GM12878 (cell line): ENCODE data around the gene ADCY10. TPM values are rescaled to one million over a fixed set of nuclear protein-coding genes. Genes with fewer than 3 reads are reported as not detected.

Experiments used
- ATAC-seq: fragments of 200-7000 bp; cut with Tn5 transposase; 3 replicates; pipeline ENCODE4 v1.9.1; 2020; ENCODE audit warnings: mild to moderate bottlenecking, moderate library complexity
- BruUV-seq: library from RNA; stranded (reverse); fragments of 400-500 nt; replicated peaks from 2 replicates; lab custom pipeline; 2021; lab: Mats Ljungman, UMichigan
- CTCF ChIA-PET: fragments of 300-600 bp; sonication (Branson Sonifier 250); formaldehyde crosslinking; extraction: SDS; loops from one replicate; lab custom pipeline; 2021; ENCODE audit warnings: inconsistent platforms; lab: Yijun Ruan, JAX
- POLR2A ChIA-PET: fragments of 350-600 bp; formaldehyde crosslinking; extraction: SDS; loops from one replicate; lab custom pipeline; 2021; ENCODE audit warnings: inconsistent platforms; lab: Charles Lee
- RAD21 ChIA-PET: fragments of 300-600 bp; sonication (Branson Sonifier 250); formaldehyde crosslinking; loops from one replicate; lab custom pipeline; 2023; ENCODE audit warnings: antibody characterized with exemption; ENCODE audit not compliant: unreplicated experiment; lab: Charles Lee
- SMC1A ChIA-PET: fragments of 300-600 bp; sonication (Branson Sonifier 250); formaldehyde crosslinking; loops from one replicate; lab custom pipeline; 2023; ENCODE audit not compliant: unreplicated experiment, uncharacterized antibody; lab: Charles Lee
- DNase-seq: peaks from one replicate; pipeline ENCODE4 v3.0.0-alpha.2; 2011; ENCODE audit warnings: low read depth, low spot score
- FAIRE-seq: peaks from 3 replicates; lab custom pipeline; 2011; peaks lifted over from hg19 to GRCh38; lab: Jason Lieb, UNC
- H2AFZ ChIP-seq: 2 replicates; pipeline ENCODE4 v1.6.0; 2011; ENCODE audit warnings: low read depth, low read length, control low read depth; ENCODE audit not compliant: control insufficient read depth
- H3K27ac ChIP-seq: 2 replicates; pipeline ENCODE4 v1.5.1; 2011; ENCODE audit warnings: control low read depth; ENCODE audit not compliant: control insufficient read depth, insufficient read depth
- H3K27me3 ChIP-seq, 2 experiments: replicated peaks in 1 of 2; 2 replicates each; pipeline versions ENCODE4 v1.6.0 to v1.6.1; 2011; ENCODE audit warnings: low read length in 1 of 2; ENCODE audit not compliant: control insufficient read depth in 2 of 2, insufficient read depth in 2 of 2
- H3K36me3 ChIP-seq, 2 experiments: 2 replicates each; pipeline ENCODE4 v1.5.1; 2011; ENCODE audit warnings: low read length in 1 of 2; ENCODE audit not compliant: control insufficient read depth in 2 of 2, insufficient read depth in 2 of 2
- H3K4me1 ChIP-seq: 2 replicates; pipeline ENCODE4 v1.6.1; 2011; ENCODE audit warnings: mild to moderate bottlenecking, low read length, moderate library complexity, mixed read lengths; ENCODE audit not compliant: control insufficient read depth, insufficient read depth
- H3K4me2 ChIP-seq: 2 replicates; pipeline ENCODE4 v1.6.0; 2011; ENCODE audit warnings: control low read depth; ENCODE audit not compliant: control insufficient read depth, insufficient read depth
- H3K4me3 ChIP-seq: fragments of 200-600 bp; sonication (generic); 2 replicates; pipeline ENCODE4 v1.5.1; 2016
- H3K79me2 ChIP-seq: 2 replicates; pipeline ENCODE4 v1.6.0; 2011; ENCODE audit warnings: low read length; ENCODE audit not compliant: control insufficient read depth, insufficient read depth
- H3K9ac ChIP-seq: 2 replicates; pipeline ENCODE4 v1.8.0; 2011; ENCODE audit warnings: low read length, control low read depth, mixed read lengths; ENCODE audit not compliant: control insufficient read depth, insufficient read depth
- H3K9me3 ChIP-seq: replicated peaks from 3 replicates; pipeline ENCODE4 v1.5.1; 2011; ENCODE audit warnings: mild to moderate bottlenecking, low read length; ENCODE audit not compliant: control insufficient read depth, insufficient read depth
- H4K20me1 ChIP-seq: 2 replicates; pipeline ENCODE4 v1.6.0; 2011; ENCODE audit not compliant: control insufficient read depth, insufficient read depth
- CREB1 ChIP-seq: IDR thresholded peaks from 2 replicates; pipeline ENCODE4 v1.6.1; 2012; ENCODE audit warnings: low read depth, mild to moderate bottlenecking, inconsistent platforms
- KDM1A ChIP-seq: fragments of 200-600 bp; sonication (generic); IDR thresholded peaks from 2 replicates; pipeline ENCODE4 v1.6.1; 2016; ENCODE audit warnings: borderline replicate concordance
- MYB ChIP-seq: fragments of 150-350 bp; IDR thresholded peaks from 2 replicates; pipeline ENCODE4 v1.6.1; 2014; ENCODE audit warnings: mild to moderate bottlenecking, low read depth, low read length, borderline replicate concordance
- NBN ChIP-seq: fragments of 450-650 bp; IDR thresholded peaks from 2 replicates; pipeline ENCODE4 v1.6.1; 2016
- NR2C2 ChIP-seq: IDR thresholded peaks from 2 replicates; pipeline ENCODE4 v1.6.1; 2011; ENCODE audit warnings: borderline replicate concordance, low read depth; ENCODE audit not compliant: control insufficient read depth, insufficient read length
- POU2F2 ChIP-seq: IDR thresholded peaks from 3 replicates; pipeline ENCODE4 v1.6.1; 2011; ENCODE audit warnings: low read depth, mild to moderate bottlenecking, low read length, borderline replicate concordance
- RUNX3 ChIP-seq: IDR thresholded peaks from 2 replicates; pipeline ENCODE4 v1.6.1; 2012; ENCODE audit warnings: low read length, inconsistent platforms
- SIX5 ChIP-seq: IDR thresholded peaks from 2 replicates; pipeline ENCODE4 v1.6.1; 2011; ENCODE audit warnings: mild to moderate bottlenecking, low read depth, low read length, moderate library complexity; ENCODE audit not compliant: severe bottlenecking
- SP1 ChIP-seq: IDR thresholded peaks from one replicate; pipeline ENCODE4 v1.6.1; 2011; ENCODE audit warnings: low read depth, low read length
- STAT3 ChIP-seq: IDR thresholded peaks from 2 replicates; pipeline ENCODE4 v1.6.1; 2011; ENCODE audit warnings: low read depth, low read length, improper control_type of control experiment
- WRNIP1 ChIP-seq: IDR thresholded peaks from 2 replicates; pipeline ENCODE4 v1.6.1; 2011; ENCODE audit warnings: low read depth, low read length, improper control_type of control experiment, borderline replicate concordance
- ZNF207 ChIP-seq: fragments of 450-650 bp; IDR thresholded peaks from 2 replicates; pipeline ENCODE4 v1.6.1; 2014; ENCODE audit warnings: antibody characterized with exemption, mild to moderate bottlenecking, borderline replicate concordance
- WGBS: methylation state at CpG from one replicate; pipeline ENCODE4 v1.1.6; 2016; ENCODE audit warnings: low lambda C conversion rate; ENCODE audit not compliant: insufficient replicate concordance, insufficient coverage; ENCODE audit errors: missing lambda C conversion rate; 5-methylcytosine and 5-hydroxymethylcytosine counted together
- in situ Hi-C: fragments of 300-500 bp; cut with MboI; formaldehyde crosslinking; loops from 9 replicates; pipeline ENCODE4 v1.14.3; 2018; ENCODE audit warnings: mixed read lengths
- intact Hi-C: fragments of 100-400 bp; cut with micrococcal nuclease; formaldehyde crosslinking; loops from one replicate; pipeline ENCODE4 v1.14.2; 2022; ENCODE audit not compliant: unreplicated experiment
- polyA plus RNA-seq, 11 experiments: library from polyadenylated mRNA; depleted of rRNA in 4 of 11; unstranded in 6 of 11; stranded (reverse) in 5 of 11; fragments of >200 nt; fragmentation: Nextera tagmentation in 4 of 11; fragmentation: Illumina TruSeq in 1 of 11; extraction: Ambion mirVana in 4 of 11; extraction: Trizol in 1 of 11; gene quantifications; 1 replicate in 1 of 11; 2 replicates in 10 of 11; pipeline versions ENCODE4 v1.2.1 to v1.2.3, GENCODE V29; 2011 to 2016; ENCODE audit warnings: inconsistent platforms in 2 of 11, missing spikeins in 2 of 11, low read depth in 1 of 11
- total RNA-seq, 4 experiments: library from RNA; depleted of rRNA in 3 of 4; stranded (reverse); fragments of >200 nt in 3 of 4; fragmentation: Illumina TruSeq in 1 of 4; extraction: Trizol in 1 of 4; gene quantifications; 2 replicates each; pipeline versions ENCODE4 v1.2.1 to v1.2.3, GENCODE V29; 2013 to 2021
- TF ChIP-seq, protein P1 (sequence below): IDR thresholded peaks from 2 replicates; pipeline ENCODE4 v1.6.1; 2012; ENCODE audit warnings: low read depth, low read length, improper control_type of control experiment
- TF ChIP-seq, protein P2 (sequence below): fragments of 450-650 bp; IDR thresholded peaks from 2 replicates; pipeline ENCODE4 v1.6.1; 2017; ENCODE audit warnings: antibody characterized with exemption, mild to moderate bottlenecking, moderate library complexity
- TF ChIP-seq, protein P3 (sequence below): fragments of 450-650 bp; IDR thresholded peaks from 2 replicates; pipeline ENCODE4 v1.6.1; 2017; ENCODE audit warnings: mild to moderate bottlenecking
- TF ChIP-seq, protein P4 (sequence below): IDR thresholded peaks from 2 replicates; pipeline ENCODE4 v1.6.1; 2011; ENCODE audit warnings: low read depth, low read length, improper control_type of control experiment, borderline replicate concordance

ADCY10 gene
- total and polyA plus RNA-seq, 10 of the 15 experiments (the other 5 are each of a cell fraction or from before 2014, with no cell fraction given), result 0.13 to 0.22 TPM; not detected in 8

DNA sequence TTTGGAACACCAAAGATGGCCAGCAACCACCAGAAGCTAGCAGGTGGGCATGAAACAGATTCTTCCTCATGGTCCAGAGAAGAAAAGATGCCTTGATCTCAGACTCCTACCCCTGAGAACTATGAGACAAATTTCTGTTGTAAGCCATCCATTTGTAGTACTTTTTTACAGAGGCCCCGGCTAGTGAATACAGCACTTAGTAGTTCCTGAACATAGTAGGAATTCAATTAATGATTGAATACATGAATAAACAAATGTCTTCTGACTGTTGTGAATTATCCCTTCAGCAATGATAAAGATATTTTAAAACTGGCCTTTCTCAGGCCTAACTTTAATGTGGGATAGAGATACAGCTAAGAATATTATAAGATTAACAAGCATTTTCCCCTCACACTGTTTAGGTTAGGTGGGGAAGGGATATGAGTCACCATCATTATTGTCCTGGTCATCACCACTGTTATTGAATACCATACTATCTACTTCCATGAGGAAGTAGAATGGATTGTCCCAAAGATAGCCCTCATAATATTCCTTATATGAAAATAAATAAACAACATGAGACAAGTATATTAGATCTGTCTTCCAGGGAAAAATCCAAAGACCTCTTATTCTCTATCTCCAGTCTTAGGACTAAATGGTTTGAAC, 51.4 kb downstream of the ADCY10 start (continued):
- TF ChIP-seq ZNF207 (no peak), RUNX3 (no peak), CREB1 (no peak), KDM1A (no peak), SP1 (no peak)
- TF ChIP-seq, protein P1, sequence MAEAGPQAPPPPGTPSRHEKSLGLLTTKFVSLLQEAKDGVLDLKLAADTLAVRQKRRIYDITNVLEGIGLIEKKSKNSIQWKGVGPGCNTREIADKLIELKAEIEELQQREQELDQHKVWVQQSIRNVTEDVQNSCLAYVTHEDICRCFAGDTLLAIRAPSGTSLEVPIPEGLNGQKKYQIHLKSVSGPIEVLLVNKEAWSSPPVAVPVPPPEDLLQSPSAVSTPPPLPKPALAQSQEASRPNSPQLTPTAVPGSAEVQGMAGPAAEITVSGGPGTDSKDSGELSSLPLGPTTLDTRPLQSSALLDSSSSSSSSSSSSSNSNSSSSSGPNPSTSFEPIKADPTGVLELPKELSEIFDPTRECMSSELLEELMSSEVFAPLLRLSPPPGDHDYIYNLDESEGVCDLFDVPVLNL, result no peak

DNA sequence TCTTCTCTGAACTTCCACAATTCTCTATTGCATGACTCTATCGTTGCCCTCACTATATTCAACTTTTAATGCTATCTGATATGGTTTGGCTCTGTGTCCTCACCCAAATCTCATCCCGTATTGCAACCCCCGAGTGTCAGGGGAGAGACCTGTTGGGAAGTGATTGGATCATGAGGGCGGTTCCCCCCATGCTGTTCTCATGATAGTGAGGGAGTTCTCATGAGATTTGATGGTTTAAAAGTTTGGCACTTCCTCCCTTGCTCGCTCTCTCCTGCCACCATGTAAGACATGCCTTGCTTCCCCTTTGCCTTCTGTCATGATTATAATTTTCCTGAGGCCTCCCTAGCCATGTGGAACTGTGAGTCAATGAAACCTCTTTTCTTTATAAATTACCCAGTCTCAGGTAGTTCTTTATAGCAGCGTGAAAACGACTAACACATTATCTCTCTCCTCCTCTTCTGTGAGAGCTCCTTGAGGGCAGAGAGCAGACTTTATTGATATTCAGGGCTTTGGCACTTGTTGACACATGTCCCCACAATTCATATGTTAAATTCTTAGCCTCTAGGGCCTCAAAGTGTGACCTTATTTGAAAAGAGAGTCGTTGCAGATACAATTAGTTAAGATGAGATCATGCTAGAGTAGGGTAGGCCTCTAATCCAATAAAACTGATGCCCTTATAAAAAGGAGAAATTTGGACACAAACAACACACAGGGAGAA, 52.1 kb downstream of the ADCY10 start:
- ATAC-seq, result no peak
- Histone ChIP-seq H3K79me2 (no peaks in the 10 kb centered on the region), H3K4me1 (no peaks in the 10 kb centered on the region), H3K27me3 (no peaks in the 10 kb centered on the region), H3K4me3 (no peak overlapping the region), H2AFZ (no peak overlapping the region), H3K9ac (no peak overlapping the region), H3K9me3 (no peaks in the 10 kb centered on the region), H3K36me3 (no peaks in the 10 kb centered on the region), H3K4me2 (no peak overlapping the region), H3K27ac (no peak overlapping the region), H4K20me1 (no peaks in the 10 kb centered on the region)
- intact Hi-C loops (no loop called here), in situ Hi-C loops (no loop called here)
- ChIA-PET RAD21 (no interaction called here), SMC1A (no interaction called here), CTCF (no interaction called here), POLR2A (no interaction called here)
- FAIRE-seq, result no peak
- no TSS peak for BruUV-seq
- WGBS, result 43% methylated on average over 8 of the region's 8 CpGs
- DNase-seq, result no peak
- TF ChIP-seq WRNIP1 (no peak), STAT3 (no peak), NR2C2 (no peak), SIX5 (no peak), POU2F2 (no peak), MYB (no peak), NBN (no peak)
- TF ChIP-seq, protein P2, sequence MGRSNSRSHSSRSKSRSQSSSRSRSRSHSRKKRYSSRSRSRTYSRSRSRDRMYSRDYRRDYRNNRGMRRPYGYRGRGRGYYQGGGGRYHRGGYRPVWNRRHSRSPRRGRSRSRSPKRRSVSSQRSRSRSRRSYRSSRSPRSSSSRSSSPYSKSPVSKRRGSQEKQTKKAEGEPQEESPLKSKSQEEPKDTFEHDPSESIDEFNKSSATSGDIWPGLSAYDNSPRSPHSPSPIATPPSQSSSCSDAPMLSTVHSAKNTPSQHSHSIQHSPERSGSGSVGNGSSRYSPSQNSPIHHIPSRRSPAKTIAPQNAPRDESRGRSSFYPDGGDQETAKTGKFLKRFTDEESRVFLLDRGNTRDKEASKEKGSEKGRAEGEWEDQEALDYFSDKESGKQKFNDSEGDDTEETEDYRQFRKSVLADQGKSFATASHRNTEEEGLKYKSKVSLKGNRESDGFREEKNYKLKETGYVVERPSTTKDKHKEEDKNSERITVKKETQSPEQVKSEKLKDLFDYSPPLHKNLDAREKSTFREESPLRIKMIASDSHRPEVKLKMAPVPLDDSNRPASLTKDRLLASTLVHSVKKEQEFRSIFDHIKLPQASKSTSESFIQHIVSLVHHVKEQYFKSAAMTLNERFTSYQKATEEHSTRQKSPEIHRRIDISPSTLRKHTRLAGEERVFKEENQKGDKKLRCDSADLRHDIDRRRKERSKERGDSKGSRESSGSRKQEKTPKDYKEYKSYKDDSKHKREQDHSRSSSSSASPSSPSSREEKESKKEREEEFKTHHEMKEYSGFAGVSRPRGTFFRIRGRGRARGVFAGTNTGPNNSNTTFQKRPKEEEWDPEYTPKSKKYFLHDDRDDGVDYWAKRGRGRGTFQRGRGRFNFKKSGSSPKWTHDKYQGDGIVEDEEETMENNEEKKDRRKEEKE, result no peak
- TF ChIP-seq, protein P3, sequence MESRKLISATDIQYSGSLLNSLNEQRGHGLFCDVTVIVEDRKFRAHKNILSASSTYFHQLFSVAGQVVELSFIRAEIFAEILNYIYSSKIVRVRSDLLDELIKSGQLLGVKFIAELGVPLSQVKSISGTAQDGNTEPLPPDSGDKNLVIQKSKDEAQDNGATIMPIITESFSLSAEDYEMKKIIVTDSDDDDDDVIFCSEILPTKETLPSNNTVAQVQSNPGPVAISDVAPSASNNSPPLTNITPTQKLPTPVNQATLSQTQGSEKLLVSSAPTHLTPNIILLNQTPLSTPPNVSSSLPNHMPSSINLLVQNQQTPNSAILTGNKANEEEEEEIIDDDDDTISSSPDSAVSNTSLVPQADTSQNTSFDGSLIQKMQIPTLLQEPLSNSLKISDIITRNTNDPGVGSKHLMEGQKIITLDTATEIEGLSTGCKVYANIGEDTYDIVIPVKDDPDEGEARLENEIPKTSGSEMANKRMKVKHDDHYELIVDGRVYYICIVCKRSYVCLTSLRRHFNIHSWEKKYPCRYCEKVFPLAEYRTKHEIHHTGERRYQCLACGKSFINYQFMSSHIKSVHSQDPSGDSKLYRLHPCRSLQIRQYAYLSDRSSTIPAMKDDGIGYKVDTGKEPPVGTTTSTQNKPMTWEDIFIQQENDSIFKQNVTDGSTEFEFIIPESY, result no peak
- TF ChIP-seq, protein P4, sequence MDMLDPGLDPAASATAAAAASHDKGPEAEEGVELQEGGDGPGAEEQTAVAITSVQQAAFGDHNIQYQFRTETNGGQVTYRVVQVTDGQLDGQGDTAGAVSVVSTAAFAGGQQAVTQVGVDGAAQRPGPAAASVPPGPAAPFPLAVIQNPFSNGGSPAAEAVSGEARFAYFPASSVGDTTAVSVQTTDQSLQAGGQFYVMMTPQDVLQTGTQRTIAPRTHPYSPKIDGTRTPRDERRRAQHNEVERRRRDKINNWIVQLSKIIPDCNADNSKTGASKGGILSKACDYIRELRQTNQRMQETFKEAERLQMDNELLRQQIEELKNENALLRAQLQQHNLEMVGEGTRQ, result no peak
